Choroid plexus epithelial cell (primary cell): ENCODE data around the gene LRRC45.
A peak's percentile ranks its signal among the peaks of the same experiment; 100 is the strongest.

Source experiments
- DNase-seq: peaks from one replicate; pipeline ENCODE4 v3.0.0-alpha.2; 2010; ENCODE audit warnings: low read depth
- H3K4me3 ChIP-seq: 2 replicates; pipeline ENCODE4 v1.5.1; 2011; ENCODE audit warnings: low read depth, mild to moderate bottlenecking, control low read depth, low read length, moderate library complexity
- CTCF ChIP-seq: conservative IDR thresholded peaks from 2 replicates; pipeline ENCODE4 v1.5.1; 2011; ENCODE audit warnings: low read depth, mild to moderate bottlenecking, control low read depth, inconsistent platforms, low read length, moderate library complexity

LRRC45 gene

GRCh38 chr17:82033359-82034085, 10.4 kb downstream of the LRRC45 start:
- no peak for DNase-seq
- no peak overlapping the region for H3K4me3 ChIP-seq
- no peak for TF ChIP-seq CTCF

GRCh38 chr17:82034371-82035011, 11.4 kb downstream of the LRRC45 start:
- no peak for TF ChIP-seq CTCF
- DNase-seq, result no peak
- H3K4me3 ChIP-seq, result no peak overlapping the region

- DNase-seq, result no peak
- no peak overlapping the region for H3K4me3 ChIP-seq
- TF ChIP-seq CTCF, result no peak
Observed at GRCh38 chr17:82035488-82035887, 12.4 kb downstream of the LRRC45 start.

GRCh38 chr17:82035956-82036633, 13.0 kb downstream of the LRRC45 start:
- TF ChIP-seq CTCF, result no peak
- H3K4me3 ChIP-seq, result peak overlapping the region; percentile 68
- DNase-seq, result no peak

- DNase-seq, result no peak
- TF ChIP-seq CTCF, result no peak
- H3K4me3 ChIP-seq, result peak overlapping the region; percentile 68
Observed at GRCh38 chr17:82036634-82037091, 13.6 kb downstream of the LRRC45 start.

GRCh38 chr17:82037092-82037888, 14.2 kb downstream of the LRRC45 start, which contains the start of gene DCXR:
TSS of gene DCXR (minus strand) at chr17:82037697. CDS start at chr17:82037682, 15 bp downstream.
- TF ChIP-seq CTCF, result peak; percentile 53
- DNase-seq, result peak; percentile 97

More at GRCh38 chr17:82037092-82037888, 14.2 kb downstream of the LRRC45 start, which contains the start of gene DCXR:
- H3K4me3 ChIP-seq, result peak within 1 kb of the TSS; percentile 68
